GM18502 (cell line): ENCODE data around the gene WASF2.
"Not testable (repeated sequence)": the region's sequence is repeated elsewhere in the genome, so short reads cannot be mapped to it uniquely, and the experiment has no call there.

ENCODE experiments used
- ATAC-seq: cut with Tn5 transposase; IDR thresholded peaks from one replicate; pipeline ENCODE4 v1.9.1; 2021; ENCODE audit warnings: mild to moderate bottlenecking; ENCODE audit not compliant: unreplicated experiment, poor library complexity

The WASF2 gene

GRCh38 chr1:27489973-27490741 lies at the start of gene WASF2:
TSS of gene WASF2 (minus strand) at chr1:27490167. CDS start at chr1:27428890, 61,277 bp downstream.
- ATAC-seq = peak; percentile 83

DNA sequence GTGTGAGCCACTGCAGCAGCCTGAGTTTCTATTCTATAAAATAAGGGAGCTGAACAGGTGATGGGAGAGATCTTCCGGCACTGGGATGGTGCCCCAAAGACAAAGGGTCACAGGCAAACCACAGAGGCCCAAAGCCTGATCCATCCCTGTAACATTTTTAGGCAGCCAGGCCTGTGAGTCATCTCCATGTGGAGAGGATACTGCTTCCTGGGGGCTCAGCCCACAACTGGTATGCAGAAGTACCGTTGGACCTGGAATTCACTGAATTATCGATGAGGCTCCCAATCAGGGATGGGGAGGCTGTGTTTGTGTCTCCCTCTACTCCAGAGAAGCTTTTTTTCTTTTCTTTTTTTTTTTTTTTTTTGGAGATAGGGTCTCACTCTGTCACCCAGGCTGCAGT lies 48.8 kb upstream of the WASF2 start:
- ATAC-seq = no peak

DNA sequence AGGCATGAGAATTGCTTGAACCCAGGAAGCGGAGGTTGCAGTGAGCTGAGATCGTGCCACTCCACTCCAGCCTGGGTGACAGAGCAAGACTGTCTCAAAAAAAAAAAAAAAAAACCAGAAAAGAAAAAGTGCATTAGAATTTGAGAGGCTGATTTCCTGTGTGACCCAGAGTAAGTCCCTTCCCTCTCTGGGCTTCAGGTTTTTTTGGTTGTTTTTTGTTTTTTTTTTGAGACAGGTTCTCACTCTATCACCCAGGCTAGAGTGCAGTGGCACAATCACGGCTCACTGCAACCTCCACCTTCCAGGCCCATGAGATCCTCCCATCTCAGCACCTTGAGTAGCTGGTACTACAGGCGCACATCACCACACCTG lies 48.3 kb upstream of the WASF2 start:
- ATAC-seq = not testable (repeated sequence)

GRCh38 chr1:27536767-27537166 lies 46.8 kb upstream of the WASF2 start:
- ATAC-seq = no peak

GRCh38 chr1:27536010-27536757 lies 46.2 kb upstream of the WASF2 start:
- no peak for ATAC-seq

DNA sequence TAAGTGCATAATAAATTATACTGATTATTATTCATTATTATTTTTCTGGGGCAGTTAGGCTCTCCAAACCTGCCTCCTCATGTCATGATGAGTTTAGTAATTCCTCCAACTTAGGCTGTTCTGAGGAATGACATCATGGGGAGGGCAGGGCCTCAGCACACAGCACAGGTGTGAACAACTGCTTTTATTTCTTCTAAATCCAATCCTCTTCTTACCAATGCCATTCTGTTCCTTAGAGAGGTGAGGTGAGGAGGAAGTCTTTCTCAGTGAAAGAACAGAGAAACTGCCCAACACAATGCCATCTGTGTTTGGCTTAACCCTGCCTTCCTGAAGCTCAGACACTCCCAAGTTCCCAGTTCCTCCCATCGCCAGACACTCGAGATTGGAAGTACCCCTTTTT lies 45.4 kb upstream of the WASF2 start:
- no peak for ATAC-seq

DNA sequence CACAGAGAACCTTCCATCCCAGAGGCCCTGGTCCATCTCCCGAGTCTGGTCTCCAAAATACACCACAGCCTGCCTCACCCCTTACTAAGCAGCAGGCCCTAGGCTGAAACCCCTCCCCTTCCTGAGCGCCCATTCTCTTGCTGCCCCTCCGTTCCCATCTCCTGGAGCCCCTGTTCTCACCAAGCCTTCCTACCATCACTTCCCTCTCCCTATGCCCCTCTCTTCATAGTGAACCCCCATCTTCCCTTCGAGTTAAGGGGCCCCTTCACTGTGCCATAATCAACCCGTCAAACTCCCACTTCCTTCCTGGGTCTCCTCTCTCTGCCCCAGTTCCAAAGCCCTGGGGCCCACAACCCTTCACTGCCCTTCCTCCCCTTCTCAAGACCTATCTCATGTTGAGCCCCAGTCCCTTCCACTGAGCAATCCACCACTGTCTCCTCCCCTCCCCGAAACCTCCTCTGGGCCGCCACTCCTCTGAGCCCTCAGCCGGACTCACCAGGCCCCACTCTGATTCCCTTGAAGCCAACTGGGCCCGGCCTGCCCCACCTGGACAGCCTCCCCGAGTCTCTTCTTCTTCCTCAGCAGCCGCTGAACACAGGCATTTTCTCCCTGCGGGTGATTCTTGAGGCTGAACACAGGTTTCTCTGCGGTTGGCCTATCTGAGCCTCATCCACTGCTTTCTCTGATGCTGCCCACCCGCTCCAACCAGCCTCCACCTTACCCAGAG lies 42.2 kb upstream of the WASF2 start:
- no peak for ATAC-seq

GRCh38 chr1:27530192-27530591 lies 40.2 kb upstream of the WASF2 start:
- ATAC-seq = no peak

DNA sequence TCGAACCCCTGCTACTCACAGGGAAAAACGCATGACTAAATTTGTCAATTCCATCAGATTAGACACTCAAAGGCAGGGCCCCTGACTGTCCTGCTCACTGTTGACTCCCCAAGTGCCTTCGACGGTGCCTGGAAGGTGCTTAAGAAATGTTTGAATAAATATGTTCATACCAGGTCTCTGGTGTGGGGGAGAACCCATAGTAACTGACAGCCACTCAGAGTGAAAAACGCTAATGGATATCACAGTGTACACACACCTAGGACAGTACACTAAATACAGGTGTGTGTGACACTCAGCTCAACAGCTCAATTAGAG lies 39.7 kb upstream of the WASF2 start:
- no peak for ATAC-seq

DNA sequence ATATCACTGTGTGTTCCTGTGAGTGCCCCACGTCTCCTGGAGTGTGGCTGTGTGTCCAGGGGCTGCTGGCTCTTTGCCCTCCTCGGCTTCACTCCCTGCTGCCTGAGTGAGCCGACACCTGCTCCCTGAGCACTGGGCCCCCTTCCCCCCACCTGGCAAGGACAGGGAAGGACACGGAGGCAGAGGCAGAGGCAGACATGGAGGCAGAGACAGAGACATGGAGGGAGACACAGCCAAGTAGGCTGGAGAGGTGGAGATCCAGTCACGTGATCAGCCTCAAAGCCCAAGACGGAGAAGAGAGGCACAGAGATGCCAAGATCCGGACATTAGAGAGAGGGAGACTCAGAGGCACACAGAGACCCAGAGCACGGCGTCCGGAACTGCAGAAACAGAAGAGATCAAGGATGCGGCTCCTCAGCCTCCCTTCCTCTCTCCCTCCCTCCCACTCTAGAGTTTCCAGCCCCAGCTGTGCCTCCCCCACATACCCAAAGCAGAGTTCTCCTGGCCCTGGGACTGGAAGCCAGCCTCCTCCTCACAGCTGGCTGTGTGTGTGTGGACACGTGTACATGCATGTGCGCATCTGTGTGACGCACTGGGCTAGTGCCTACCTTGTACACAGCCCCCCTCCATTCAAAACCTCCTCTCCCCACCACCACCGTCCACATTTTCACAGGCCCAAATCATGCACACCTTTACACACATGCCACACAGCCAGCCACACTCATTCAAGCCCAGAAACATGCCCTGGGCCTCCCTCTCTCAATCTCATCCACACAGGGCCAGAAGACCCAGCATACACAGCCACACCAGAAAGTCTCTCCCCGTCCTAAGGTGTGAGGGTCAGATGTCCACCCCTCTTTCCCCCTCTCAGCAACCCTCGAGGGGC lies 39.1 kb upstream of the WASF2 start:
- no peak for ATAC-seq

DNA sequence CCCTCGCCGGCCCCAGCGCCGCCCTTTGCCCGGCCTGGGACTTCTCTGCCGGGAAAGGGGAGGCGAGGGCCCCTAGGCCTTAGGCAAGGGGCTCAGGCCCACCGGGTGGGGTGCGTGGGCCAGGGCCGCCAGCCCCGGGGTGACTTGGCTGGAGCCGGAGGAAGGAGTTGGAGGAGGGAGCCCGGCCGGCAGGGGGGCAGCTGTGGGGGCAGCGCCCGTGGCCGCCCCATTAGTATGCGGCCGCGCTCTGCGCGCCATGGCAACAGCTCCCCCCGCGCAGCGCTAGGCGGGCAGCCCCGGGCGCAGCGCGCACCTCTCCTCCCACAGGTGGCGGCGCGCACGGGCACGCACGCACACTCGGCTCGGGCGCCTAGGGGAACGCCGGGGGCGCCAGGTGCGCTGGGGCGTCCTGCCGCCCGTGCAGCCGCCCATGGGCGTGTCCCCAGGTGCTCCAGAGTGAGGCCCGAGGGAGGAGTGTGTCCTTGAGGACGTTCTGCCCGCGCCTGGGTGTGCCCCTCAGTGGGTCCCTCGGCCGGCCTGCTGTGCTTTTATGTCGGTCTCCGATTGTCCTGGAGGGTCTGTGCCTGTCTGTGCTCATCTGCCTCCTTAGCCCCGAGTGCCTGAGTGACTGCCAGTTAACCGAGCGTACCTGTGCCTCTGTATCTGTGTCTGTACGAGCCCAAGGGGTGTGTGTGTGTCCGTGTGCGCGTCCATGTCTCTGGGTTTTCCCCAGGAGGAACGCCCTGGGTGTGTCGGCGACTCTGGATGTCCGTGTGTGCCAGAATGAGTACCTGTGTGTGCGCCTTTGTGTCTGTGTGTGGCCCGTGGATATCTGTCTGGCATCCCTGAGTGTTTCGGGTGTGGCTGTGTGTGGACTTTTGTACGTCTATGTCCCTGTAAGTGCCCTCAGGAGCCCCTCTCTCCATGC lies 38.2 kb upstream of the WASF2 start:
- no peak for ATAC-seq

- ATAC-seq = no peak
Measured at GRCh38 chr1:27527223-27527889, 37.4 kb upstream of the WASF2 start.

DNA sequence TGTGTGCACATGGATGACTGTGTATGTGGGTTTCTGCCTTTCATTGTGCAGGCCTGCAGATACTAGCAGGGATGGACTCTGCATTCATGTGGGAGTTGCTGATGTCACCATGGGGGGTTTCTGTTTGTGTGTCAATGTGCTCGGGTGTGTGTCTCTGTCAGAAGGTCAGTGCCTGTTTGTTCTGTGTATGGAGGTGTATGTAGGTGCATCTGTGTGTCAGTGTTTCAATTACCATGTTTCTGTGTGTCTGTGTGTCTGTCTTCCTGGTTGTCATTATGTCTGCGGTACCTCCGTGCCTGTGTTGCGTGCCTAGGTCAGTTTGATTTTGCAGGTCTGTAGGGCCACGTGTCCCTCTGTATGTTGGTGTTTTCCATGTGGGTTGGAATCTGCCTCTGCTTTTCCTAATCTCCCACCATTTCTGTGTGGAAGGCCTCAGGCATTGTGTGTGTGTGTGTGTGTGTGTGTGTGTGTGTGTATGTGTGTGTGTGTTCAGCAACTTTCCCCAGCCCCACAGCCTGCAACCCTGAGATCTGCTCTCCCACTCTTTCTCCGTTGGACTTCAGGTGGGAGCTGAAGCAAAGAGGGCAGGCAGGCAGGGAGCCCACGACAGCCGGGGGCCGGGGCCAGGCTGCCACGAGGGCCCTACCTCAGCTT lies 36.7 kb upstream of the WASF2 start:
- no peak for ATAC-seq

GRCh38 chr1:27525296-27526272 lies 35.6 kb upstream of the WASF2 start:
- peak; percentile 76 for ATAC-seq

DNA sequence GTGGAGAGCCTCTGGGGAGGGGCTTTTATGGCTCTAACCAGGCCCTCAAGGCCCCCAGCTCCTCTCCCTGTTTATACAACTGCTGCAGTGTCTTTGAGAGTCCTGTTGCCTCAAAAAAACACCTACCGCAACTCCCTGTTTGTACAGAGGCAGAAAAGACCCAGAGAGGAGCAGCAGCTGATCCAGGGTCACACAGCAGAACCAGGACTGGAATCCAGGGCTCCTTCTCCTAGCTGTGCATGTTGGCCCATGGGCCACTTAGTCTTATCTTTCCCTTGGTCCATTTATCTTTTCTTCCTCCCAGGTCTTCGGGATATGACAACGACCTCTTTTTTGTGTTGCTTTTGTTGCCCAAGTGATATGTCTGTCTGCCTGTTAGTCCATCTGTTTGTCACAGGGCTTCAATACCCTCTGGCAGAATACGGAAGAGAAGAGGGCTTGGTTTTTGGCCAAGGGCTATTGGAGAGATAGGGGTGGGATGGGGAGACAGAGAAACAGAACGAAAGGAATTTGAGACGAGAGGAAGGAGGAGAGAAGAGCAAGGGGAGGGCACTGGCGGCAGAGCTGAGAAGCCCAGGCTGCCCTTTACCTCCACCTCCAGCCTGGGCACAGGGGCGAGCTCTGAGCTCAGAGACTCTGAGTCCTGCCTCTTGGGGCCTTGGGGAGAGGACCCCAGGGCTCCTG lies 33.5 kb upstream of the WASF2 start:
- ATAC-seq = no peak

DNA sequence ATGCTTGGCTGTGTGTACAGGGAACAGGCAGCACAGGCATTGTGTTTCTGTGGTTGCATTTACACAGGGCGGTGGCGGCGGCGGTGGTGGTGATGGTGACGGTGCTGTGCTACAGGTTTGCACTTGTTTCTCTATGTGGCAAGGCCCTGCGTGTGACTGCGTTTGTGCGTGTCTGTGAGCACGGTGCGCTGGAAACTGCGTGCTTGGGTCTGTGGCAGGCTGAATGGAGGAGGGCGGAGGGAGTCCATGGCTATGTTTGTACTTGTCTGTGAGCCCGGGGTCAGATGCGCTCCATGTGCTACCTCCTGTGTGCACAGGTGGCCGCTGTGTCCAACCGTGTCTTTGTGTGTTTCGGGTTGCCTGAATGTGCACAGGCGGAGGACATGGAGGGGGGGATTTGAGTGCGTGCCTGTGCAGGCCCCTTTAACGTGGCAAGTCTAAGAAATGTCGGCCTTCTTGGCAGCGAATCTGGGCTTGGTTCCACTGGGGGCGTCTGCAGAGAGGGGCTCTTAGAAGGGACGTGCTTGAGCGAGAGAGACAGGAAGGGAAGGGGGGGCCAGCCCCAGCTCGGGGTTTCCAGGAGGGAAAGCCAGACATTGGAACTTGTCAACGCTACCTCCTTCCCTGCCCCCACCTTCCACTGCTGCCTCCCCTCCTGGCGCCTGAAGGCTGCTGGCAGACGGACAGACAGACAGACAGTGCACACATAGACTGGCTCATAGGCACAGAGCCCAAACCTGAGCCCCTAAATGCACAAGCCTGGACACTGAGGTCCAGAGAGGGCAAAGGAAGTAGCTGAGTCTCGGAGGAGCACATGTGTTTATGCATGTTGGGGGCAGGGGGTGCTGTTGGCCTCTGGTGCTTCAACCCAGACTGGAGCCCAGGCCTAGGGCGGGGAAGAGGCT lies 32.7 kb upstream of the WASF2 start:
- ATAC-seq = no peak
